Erythroblast (primary cell): Measurements from ENCODE around the gene MZB1.

ENCODE experiments used
- GATA1 ChIP-seq: IDR thresholded peaks from 2 replicates; pipeline ENCODE4 v1.6.1; 2011; ENCODE audit warnings: low read depth, mild to moderate bottlenecking, control low read depth, low read length, moderate library complexity
- POLR2A ChIP-seq: IDR thresholded peaks from 2 replicates; pipeline ENCODE4 v1.6.1; 2011; ENCODE audit warnings: mild to moderate bottlenecking, low read length

DNA sequence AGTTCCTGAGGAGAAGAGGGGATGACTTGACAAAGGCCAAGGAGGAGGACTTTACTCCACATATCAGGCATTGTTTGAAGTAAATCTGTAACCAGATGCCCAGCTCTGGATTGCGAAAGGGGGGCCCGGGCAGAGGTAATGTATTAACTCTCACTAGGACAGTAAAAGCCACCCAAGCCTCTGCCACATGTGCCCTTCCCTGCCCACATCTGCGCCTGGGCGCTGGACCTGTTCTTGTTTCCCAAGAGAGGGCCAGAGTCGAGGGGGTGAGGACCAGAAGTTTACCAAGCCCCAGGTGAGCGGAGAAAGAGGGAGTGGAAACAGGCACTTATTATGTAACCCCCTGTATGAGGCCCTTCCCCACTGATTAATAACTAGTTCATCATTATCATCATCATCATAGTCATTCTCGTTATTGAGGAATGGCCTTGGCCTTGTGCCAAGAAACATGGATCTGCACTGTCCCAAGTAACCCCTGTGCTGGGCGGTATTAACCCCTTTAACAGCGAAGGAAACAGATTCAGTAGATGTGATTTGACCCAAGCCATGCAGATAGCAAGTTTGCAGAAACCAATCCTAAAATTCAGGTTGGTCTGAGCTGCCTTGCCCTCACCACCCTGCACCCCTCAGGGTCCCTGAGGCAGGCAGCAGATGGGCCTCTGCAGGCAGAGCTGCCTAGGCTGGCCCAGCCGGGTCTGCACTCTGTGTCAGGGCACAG lies 6.3 kb downstream of the MZB1 start, which contains the start of gene SLC23A1:
- TF ChIP-seq POLR2A (no peak), GATA1 (no peak)
